HG03045 (cell line): ENCODE measurements around the gene IRAK1BP1.
A peak's percentile ranks its signal among the peaks of the same experiment; 100 is the strongest.
"Not testable (repeated sequence)": the region's sequence is repeated elsewhere in the genome, so short reads cannot be mapped to it uniquely, and the experiment has no call there.

Experiments used
- ATAC-seq: cut with Tn5 transposase; IDR thresholded peaks from one replicate; pipeline ENCODE4 v1.9.1; 2021; ENCODE audit warnings: mild to moderate bottlenecking, moderate library complexity; ENCODE audit not compliant: unreplicated experiment

The IRAK1BP1 gene

DNA sequence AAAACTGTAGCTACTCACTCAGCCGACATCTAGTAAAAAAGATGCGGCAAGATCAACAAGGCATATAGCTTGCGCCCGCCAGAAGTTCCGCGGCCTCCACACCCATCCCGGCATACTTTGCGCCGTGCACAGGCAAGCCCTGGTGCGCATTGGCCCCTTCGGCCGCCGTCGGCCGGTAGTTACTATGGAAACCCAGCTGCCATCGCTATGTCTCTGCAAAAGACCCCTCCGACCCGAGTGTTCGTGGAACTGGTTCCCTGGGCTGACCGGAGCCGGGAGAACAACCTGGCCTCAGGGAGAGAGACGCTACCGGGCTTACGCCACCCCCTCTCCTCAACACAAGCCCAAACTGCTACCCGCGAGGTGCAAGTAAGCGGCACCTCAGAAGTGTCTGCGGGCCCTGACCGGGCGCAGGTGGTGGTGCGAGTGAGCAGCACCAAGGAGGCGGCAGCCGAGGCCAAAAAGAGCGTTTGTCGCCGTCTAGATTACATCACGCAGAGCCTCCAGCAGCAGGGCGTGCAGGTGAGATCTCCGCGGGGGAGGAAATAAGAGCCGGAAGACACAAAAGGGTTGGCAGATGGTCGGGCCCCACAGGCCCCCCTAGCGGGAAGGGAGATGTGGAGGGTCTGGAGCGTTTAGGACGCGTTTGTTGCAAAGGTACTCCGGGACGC lies at the start of gene IRAK1BP1:
IRAK1BP1 (plus strand) TSS at position 182 of the 671 bp plus-strand sequence; CDS start at position 208, 26 bp downstream.
- ATAC-seq: peak; percentile 97

GRCh38 chr6:78824045-78824444 lies 43.3 kb upstream of the IRAK1BP1 start:
- no peak for ATAC-seq

- ATAC-seq: no peak
Observed at GRCh38 chr6:78829407-78829806, 37.9 kb upstream of the IRAK1BP1 start.

- ATAC-seq: no peak
Observed at GRCh38 chr6:78830805-78831204, 36.5 kb upstream of the IRAK1BP1 start.

DNA sequence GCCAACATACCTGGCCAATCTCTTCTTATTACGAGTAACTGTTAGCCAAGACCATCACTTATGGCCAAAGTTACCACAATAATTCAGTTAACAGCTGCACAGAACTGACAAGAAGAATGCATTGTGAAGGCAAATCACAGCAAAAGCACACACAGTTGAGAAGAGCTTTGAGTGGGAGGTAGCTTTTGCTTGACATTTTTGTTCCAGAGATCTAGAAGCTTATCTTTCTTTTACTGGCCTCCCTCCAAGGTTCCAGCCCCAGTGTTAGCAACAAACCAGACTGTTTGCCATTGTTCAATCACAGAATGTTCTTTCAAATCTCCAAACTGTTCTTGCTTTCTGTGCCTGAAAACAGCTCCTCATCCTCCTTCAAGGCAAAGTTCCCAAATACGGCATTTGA lies 35.9 kb upstream of the IRAK1BP1 start:
- ATAC-seq: no peak

GRCh38 chr6:78832091-78832808 lies 35.1 kb upstream of the IRAK1BP1 start:
- ATAC-seq: no peak

- no peak for ATAC-seq
Observed at GRCh38 chr6:78835817-78836216, 31.5 kb upstream of the IRAK1BP1 start.

- no peak for ATAC-seq
Observed at GRCh38 chr6:78836598-78836997, 30.8 kb upstream of the IRAK1BP1 start.

DNA sequence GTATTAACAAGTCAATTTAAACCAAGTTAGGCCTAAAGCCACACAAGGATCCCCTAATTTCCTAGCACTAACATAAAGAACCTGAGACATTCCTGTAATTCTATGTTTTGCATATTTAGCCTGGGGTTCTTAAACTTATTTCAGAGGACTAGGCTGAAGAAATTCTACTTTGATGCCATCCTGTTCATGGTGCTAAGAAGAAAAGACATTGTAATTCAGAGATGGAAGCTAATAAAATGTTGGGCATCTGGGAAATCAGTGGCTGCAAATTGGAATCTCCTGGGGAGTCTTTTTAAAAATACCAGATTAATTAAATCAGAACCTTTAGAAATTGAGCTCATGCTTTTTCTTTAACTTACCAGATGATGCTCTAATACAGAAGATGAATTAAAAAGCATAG lies 26.2 kb upstream of the IRAK1BP1 start:
- ATAC-seq: no peak

- no peak for ATAC-seq
Observed at GRCh38 chr6:78842953-78843352, 24.4 kb upstream of the IRAK1BP1 start.

DNA sequence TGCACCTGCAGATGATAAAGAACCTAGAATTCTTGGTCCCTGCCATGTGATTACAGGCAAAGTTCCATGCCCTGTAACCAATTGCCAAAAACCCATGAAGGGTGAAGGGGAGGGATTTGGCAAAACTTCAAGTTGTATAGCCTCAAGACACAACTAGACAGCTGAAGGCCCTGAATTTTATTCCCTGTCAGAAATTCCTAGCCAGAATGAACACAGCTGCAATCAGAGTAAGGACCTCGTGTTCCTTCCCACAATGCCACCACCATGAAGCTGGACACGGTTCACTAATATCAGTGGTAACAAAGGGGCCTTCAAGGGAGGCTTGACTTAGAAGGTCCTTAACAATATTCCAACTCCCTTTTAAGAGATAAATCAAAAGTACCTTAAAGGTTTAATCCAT lies 22.5 kb upstream of the IRAK1BP1 start:
- ATAC-seq: no peak

DNA sequence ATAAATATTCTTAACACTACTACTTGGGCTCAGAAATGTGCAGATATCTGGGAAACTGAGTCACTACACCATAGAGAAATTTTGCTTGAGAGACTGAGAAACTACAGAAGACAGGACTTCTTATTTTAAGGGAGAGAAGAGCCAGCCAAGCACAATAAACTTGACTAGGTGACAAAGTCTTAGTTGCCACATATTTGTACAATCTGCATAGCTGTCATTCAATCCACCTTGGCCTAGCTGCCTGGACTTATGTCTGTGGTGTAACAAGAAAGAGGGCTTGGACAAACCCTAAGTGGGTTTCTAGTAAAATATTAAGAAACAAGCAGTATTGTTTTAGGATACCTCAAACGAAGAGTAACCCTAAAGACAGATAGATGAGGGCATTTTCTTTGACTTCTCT lies 21.8 kb upstream of the IRAK1BP1 start:
- ATAC-seq: no peak

DNA sequence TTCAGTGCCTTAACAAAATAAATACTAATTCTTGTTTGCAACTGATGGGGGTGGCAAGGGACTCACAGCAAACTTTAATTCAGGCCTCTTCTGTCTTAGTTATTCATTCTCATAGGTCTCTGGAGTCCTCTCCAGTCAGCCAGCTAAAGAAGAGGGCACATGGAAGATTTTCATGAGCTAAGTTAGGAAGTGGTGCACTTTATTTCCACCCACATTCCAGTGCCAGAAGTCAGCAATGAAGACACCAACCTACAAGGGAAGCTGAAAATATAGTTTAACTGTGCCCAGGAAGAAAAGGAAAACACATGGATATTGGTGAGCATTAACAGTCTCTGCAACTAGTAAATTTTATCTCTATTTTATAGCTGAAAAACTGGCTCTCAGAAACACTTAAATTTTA lies 16.7 kb upstream of the IRAK1BP1 start:
- ATAC-seq: no peak

GRCh38 chr6:78851156-78851555 lies 16.2 kb upstream of the IRAK1BP1 start:
- no peak for ATAC-seq

- ATAC-seq: no peak
Observed at GRCh38 chr6:78854546-78854945, 12.8 kb upstream of the IRAK1BP1 start.

- ATAC-seq: not testable (repeated sequence)
Observed at GRCh38 chr6:78858339-78858938, 8.9 kb upstream of the IRAK1BP1 start.

DNA sequence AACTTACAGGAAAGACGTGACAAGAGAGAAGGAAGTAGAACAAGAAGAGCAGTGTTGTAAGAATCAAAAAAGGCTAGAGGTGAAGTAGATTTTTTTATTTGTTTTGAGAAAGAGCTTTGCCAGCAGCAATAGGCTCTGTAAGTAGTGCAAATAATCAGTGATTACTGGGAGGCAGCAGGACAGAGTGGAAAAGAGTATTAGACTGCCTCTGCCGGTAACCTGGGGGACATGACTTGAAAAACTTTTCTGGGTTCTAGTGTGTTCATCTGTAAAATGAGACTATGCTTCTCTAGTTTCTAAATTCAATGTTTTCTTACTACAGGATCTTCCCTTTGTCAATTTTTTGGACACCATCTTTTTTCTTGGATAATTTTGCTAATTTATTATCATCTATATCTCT lies 5.8 kb upstream of the IRAK1BP1 start:
- no peak for ATAC-seq

DNA sequence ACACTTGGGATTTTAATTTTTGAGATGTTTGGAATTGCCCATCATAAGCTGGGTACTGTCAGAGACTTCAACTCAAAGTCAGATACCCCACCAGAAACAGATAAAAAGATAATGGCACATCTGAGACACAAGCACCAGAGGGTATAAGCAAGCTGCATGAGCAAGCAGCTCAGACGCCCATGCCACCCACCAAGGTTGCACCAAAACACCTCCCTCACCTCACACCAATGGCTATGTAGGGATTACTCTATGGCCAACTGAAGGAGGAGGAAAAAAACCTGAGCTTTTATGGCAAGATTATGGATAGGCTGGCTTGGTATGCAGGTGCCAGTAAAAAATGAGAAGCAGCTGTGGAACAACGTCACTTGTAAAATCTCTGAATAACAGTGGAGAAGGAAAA lies 3.8 kb upstream of the IRAK1BP1 start:
- ATAC-seq: no peak

DNA sequence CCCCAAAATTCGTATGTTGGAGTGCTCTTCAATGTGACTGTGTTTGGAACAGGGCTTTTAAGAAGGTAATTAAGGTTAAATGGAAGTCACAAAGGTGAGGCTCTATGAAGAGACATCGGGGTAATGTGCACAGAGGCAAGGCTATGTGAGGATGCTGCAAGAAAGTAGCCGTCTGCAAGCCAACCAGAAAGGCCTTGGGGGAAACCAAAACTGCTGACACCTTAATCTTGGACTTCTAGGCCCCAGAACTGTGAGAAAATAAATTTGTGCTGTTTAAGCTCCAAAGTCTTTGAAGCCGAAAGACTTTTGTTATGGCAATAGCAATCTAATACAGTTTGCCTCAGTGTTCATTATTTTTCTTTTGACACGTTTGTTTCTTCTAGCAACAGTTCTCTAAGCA lies 2.4 kb upstream of the IRAK1BP1 start:
- no peak for ATAC-seq

DNA sequence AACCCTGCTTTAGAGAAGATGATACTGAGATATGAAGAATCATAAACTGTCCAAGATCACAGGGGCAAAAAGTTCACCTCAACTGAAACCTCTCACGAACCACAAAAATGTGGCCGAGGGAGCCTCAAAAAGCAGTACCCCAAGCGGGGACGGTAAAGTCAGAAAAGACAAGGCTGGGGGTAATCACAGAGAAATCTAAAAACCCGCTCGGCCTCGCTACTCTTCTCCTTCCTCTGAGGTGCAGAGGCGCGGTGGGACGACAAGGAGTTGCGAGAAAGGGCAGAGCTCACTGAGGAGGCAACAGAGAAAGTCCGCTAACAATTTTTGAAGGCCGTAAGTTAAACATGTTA lies 356 bp upstream of the IRAK1BP1 start:
- peak; percentile 39 for ATAC-seq

DNA sequence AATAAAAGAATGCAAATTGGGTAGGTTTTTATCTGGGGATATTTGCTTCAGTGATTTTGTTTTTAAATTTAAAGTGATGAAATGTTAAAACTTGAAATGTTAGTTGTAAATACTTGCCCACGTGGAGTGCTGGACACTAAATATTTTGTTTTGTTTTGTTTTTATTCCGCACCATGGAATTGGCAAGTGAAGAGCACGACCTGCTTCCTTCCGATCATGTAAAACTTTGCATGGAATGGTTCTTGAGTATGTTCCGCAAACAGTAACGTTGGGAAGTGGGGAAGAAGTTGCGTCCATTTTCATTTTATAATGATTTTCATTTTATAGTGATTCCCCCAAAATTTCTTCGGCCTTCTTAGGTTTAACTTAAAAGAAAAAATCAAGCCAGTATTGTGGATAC lies 765 bp downstream of the IRAK1BP1 start:
- no peak for ATAC-seq

DNA sequence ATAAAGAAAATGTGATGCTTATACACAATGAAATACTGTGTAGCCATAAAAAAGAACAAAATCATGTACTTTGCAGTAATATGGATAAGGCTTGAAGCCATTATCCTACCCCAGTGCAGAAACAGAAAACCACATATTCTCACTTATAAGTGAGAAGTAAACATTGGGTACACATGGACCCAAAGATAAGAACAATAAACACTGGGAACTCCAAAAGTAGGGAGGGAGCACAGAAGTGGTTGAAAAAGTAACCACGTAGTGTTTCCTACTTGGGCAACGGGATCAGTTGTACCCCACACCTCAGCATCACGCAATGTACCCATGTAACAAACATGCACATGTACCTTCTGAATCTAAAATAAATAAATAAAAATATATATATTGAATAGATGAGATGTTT lies 8.2 kb downstream of the IRAK1BP1 start:
- ATAC-seq: no peak
